GM12872 (cell line): Measurements from ENCODE around the gene POLD2.

ENCODE experiments used
- CTCF ChIP-seq: IDR thresholded peaks from 3 replicates; pipeline ENCODE4 v1.5.1; 2011; ENCODE audit warnings: low read depth, mild to moderate bottlenecking, low read length, moderate library complexity; ENCODE audit not compliant: insufficient read depth

Gene POLD2

GRCh38 chr7:44075296-44076075, 47.9 kb downstream of the POLD2 start:
- TF ChIP-seq CTCF: no peak

- no peak for TF ChIP-seq CTCF
Observed at GRCh38 chr7:44074349-44074695, 49.0 kb downstream of the POLD2 start.

GRCh38 chr7:44073664-44074348, 49.5 kb downstream of the POLD2 start:
- TF ChIP-seq CTCF: no peak

GRCh38 chr7:44072364-44073231, 50.8 kb downstream of the POLD2 start:
- TF ChIP-seq CTCF: peak; percentile 74

GRCh38 chr7:44071726-44072363, 51.5 kb downstream of the POLD2 start:
- TF ChIP-seq CTCF: no peak

GRCh38 chr7:44068054-44068453, 55.3 kb downstream of the POLD2 start:
- no peak for TF ChIP-seq CTCF
